Astrocyte of the spinal cord (primary cell): ENCODE data around the gene ALDH1A1.

Source experiments
- DNase-seq: peaks from one replicate; pipeline ENCODE4 v3.0.0; 2011; ENCODE audit warnings: low read depth, low spot score
- H3K4me3 ChIP-seq: 2 replicates; pipeline ENCODE4 v1.5.1; 2011; ENCODE audit warnings: low read depth, mild to moderate bottlenecking, low read length, moderate library complexity
- CTCF ChIP-seq: IDR thresholded peaks from 2 replicates; pipeline ENCODE4 v1.5.1; 2012; ENCODE audit warnings: low read depth, mild to moderate bottlenecking, low read length, inconsistent platforms
- in situ Hi-C: cut with HindIII; loops from 2 replicates; pipeline ENCODE4 v1.10.0; 2017; ENCODE audit warnings: low sequenced_read_pairs

Gene ALDH1A1

GRCh38 chr9:72951520-72952380, 1.1 kb downstream of the ALDH1A1 start:
- no peak for DNase-seq
- no peak for TF ChIP-seq CTCF

GRCh38 chr9:72950875-72951442, 1.9 kb downstream of the ALDH1A1 start:
- in situ Hi-C loops: no loop called here
- TF ChIP-seq CTCF: no peak
- H3K4me3 ChIP-seq: no peak overlapping the region
- no peak for DNase-seq

More at GRCh38 chr9:72951520-72952380, 1.1 kb downstream of the ALDH1A1 start:
- no peak overlapping the region for H3K4me3 ChIP-seq
- in situ Hi-C loops: no loop called here

GRCh38 chr9:72949918-72950325, 2.9 kb downstream of the ALDH1A1 start:
- in situ Hi-C loops: no loop called here
- DNase-seq: no peak
- TF ChIP-seq CTCF: no peak
- no peak overlapping the region for H3K4me3 ChIP-seq

- TF ChIP-seq CTCF: no peak
- no peak overlapping the region for H3K4me3 ChIP-seq
- DNase-seq: no peak
- in situ Hi-C loops: no loop called here
These were observed 3.6 kb downstream of the ALDH1A1 start for GRCh38 chr9:72949244-72949582.

GRCh38 chr9:72948575-72949243, 4.1 kb downstream of the ALDH1A1 start:
- no peak for DNase-seq

More at GRCh38 chr9:72948575-72949243, 4.1 kb downstream of the ALDH1A1 start:
- no peak overlapping the region for H3K4me3 ChIP-seq
- in situ Hi-C loops: no loop called here
- no peak for TF ChIP-seq CTCF
